HCT116 (cell line): ENCODE results near the gene SFTPB.

ENCODE experiments used
- CTCF ChIP-seq, 3 experiments: fragments of 200-600 bp in 1 of 3; sonication (generic) in 1 of 3; IDR thresholded peaks in 2 of 3; conservative IDR thresholded peaks in 1 of 3; 2 replicates each; pipeline ENCODE4 v1.5.1; 2012 to 2017; ENCODE audit warnings: low read depth in 2 of 3, low read length in 2 of 3, antibody characterized with exemption in 1 of 3, borderline replicate concordance in 1 of 3, control low read depth in 1 of 3, mild to moderate bottlenecking in 1 of 3, mixed read lengths in 1 of 3, mixed run types in 1 of 3, moderate library complexity in 1 of 3; ENCODE audit not compliant: insufficient read depth in 1 of 3
- FOSL1 ChIP-seq: IDR thresholded peaks from 2 replicates; pipeline ENCODE4 v1.6.1; 2012; ENCODE audit warnings: low read depth

GRCh38 chr2:85705680-85706039, 37.7 kb upstream of the SFTPB start:
- no peak for TF ChIP-seq CTCF (IDR thresholded peaks at IDR 0.05 in 2 of 3, conservative IDR thresholded peaks at IDR 0.05 in 1 of 3; ENCODE audit: borderline replicate concordance in 1 of 3, insufficient read depth in 1 of 3, low read depth in 2 of 3, low read length in 2 of 3)
- TF ChIP-seq FOSL1: peak; percentile 73
